Ascending aorta (tissue), 2 donors: ENCODE data around the gene REPIN1. TPM values are rescaled to one million over a fixed set of nuclear protein-coding genes. Genes with fewer than 3 reads are reported as not detected.

Experiments used
- DNase-seq, 2 donors: peaks; one replicate each; pipeline ENCODE4 v3.0.0-alpha.2; 2019; ENCODE audit warnings: low spot score in 2 of 2
- H3K27ac ChIP-seq, 2 donors: fragments of 200-600 bp; sonication (generic); one replicate each; pipeline ENCODE4 v1.5.1; 2016 to 2017; ENCODE audit warnings: mild to moderate bottlenecking in 1 of 2
- H3K27me3 ChIP-seq: fragments of 200-600 bp; sonication (generic); one replicate; pipeline ENCODE4 v1.5.1; 2017
- H3K36me3 ChIP-seq, 2 donors: fragments of 200-600 bp; sonication (generic); one replicate each; pipeline ENCODE4 v1.5.1; 2016
- H3K4me1 ChIP-seq, 2 donors: fragments of 200-600 bp; sonication (generic); one replicate each; pipeline ENCODE4 v1.5.1; 2016 to 2017; ENCODE audit warnings: mild to moderate bottlenecking in 1 of 2
- H3K4me3 ChIP-seq, 2 donors: fragments of 200-600 bp; sonication (generic); one replicate each; pipeline ENCODE4 v1.5.1; 2016 to 2017; ENCODE audit warnings: mild to moderate bottlenecking in 1 of 2
- H3K9me3 ChIP-seq, 2 donors: fragments of 200-600 bp; sonication (generic); one replicate each; pipeline ENCODE4 v1.5.1; 2016
- intact Hi-C: fragments of 100-400 bp; cut with DNase I; formaldehyde crosslinking; loops from one replicate; pipeline ENCODE4 v1.15.1; 2023
- total RNA-seq: library from RNA; depleted of rRNA; stranded (reverse); fragments of >200 nt; gene quantifications from one replicate; pipeline ENCODE4 v1.1.0, GENCODE V29; 2016
- TF ChIP-seq, protein P1 (sequence below), 3 experiments: fragments of 200-600 bp in 2 of 3; fragments of 450-650 bp in 1 of 3; sonication (generic) in 2 of 3; IDR thresholded peaks; one replicate each; pipeline ENCODE4 v1.5.1; 2016 to 2019; ENCODE audit warnings: antibody characterized with exemption in 3 of 3, mild to moderate bottlenecking in 1 of 3, moderate library complexity in 1 of 3

Gene REPIN1
- total RNA-seq, 1 donor from 2014 or later, result 123 TPM

DNA sequence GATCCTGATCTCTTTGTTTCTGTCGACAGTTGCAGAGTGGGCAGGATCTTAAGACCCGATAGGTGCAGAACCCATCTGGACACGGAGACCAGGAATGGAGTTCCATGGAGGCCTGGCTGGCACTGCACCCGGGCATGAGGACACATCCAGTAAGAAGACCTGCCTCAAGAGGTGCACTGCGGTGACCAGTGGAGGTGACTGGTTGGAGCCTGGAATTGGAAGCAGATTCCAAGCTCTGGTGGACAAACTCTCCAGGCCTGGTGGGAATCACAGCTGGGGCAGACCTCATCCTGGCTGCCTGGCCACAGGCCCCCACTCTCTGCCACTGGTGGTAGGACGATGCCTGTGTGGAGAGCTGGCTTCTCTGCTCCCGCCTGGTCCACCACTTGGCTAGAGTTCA, 41.5 kb downstream of the REPIN1 start:
- Histone ChIP-seq H3K9me3 (no peaks in the 10 kb centered on the region), H3K4me3 (no peak overlapping the region), H3K27me3 (no peaks in the 10 kb centered on the region), H3K27ac (no peak overlapping the region), H3K36me3 (peaks cover 0 to 2% of the 10 kb centered on the region in 2 donors), H3K4me1 (peaks cover 2 to 7% of the 10 kb centered on the region in 2 donors)
- intact Hi-C loops, result loop anchor here (5.0 kb wide), 1 partner anchor 1903 kb away; no protein-coding TSS in a partner anchor
- TF ChIP-seq, protein P1, sequence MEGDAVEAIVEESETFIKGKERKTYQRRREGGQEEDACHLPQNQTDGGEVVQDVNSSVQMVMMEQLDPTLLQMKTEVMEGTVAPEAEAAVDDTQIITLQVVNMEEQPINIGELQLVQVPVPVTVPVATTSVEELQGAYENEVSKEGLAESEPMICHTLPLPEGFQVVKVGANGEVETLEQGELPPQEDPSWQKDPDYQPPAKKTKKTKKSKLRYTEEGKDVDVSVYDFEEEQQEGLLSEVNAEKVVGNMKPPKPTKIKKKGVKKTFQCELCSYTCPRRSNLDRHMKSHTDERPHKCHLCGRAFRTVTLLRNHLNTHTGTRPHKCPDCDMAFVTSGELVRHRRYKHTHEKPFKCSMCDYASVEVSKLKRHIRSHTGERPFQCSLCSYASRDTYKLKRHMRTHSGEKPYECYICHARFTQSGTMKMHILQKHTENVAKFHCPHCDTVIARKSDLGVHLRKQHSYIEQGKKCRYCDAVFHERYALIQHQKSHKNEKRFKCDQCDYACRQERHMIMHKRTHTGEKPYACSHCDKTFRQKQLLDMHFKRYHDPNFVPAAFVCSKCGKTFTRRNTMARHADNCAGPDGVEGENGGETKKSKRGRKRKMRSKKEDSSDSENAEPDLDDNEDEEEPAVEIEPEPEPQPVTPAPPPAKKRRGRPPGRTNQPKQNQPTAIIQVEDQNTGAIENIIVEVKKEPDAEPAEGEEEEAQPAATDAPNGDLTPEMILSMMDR (IDR thresholded peaks at IDR 0.05), result no peak
- no peak for DNase-seq

DNA sequence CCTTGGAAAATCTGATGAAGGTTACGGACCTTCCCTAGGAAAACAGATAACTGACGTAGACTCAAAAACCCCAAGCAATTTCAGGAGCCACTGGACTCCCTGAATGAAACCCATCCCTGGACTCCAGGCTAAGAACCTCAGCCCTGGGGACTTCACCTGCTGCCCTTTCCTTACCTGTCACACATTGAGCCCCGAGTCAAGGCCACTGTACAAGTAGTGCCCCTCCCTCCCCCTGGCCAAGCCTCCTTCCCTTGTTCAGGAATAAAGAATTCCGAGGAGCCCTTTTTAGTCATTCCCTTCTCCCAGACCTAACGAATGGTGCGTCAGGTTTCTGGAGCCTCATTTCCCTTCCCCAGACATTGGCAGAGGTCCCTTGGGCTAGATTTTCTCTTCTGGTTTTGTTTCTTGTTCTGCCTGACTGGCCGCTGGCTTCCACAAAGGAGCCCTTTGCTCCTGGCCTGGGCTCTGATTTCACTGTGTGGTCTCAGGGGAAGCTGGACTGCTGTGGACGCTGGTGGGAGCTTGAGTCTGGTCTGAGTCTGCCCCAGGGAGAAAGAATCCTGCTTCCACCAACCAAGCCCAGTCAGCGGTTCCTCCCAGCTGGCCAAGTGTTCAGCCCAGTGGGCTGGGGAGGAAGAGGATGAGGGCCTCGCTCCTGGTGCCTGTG, 42.2 kb downstream of the REPIN1 start:
- no peaks in the 10 kb centered on the region for H3K27me3 ChIP-seq
- no peak overlapping the region for H3K27ac ChIP-seq
- H3K4me3 ChIP-seq, result no peak overlapping the region
- H3K4me1 ChIP-seq, result peaks cover 2 to 6% of the 10 kb centered on the region in 2 donors
- intact Hi-C loops, result loop anchor here (5.0 kb wide), 1 partner anchor 1904 kb away; no protein-coding TSS in a partner anchor
- peaks cover 0 to 2% of the 10 kb centered on the region in 2 donors for H3K36me3 ChIP-seq
- TF ChIP-seq, protein P1 (IDR thresholded peaks at IDR 0.05), result no peak
- no peak for DNase-seq
- H3K9me3 ChIP-seq, result no peaks in the 10 kb centered on the region

DNA sequence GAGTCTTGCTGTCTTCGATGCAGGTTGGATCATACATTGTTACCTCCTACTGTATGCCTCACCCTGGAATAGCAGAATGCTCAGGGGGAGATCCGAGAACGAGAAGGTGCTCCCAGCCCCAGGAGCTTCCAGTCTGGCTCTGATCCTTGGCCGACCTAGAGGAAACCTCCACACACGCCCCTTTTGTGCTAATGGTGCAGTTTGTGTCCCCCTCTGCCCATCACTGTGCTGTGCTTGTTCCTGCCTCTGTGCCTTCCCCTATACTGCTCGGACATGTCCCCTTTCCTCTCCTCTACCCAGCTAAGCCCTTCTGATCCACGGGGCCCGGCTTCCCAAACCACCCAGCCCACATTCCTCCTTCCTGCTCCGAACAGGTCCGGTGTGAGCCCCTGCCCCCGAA, 43.0 kb downstream of the REPIN1 start:
- DNase-seq, result no peak
- Histone ChIP-seq H3K27ac (no peak overlapping the region), H3K4me1 (peaks cover 0 to 3% of the 10 kb centered on the region in 2 donors), H3K27me3 (no peaks in the 10 kb centered on the region), H3K4me3 (no peak overlapping the region), H3K36me3 (peaks cover 0 to 2% of the 10 kb centered on the region in 2 donors), H3K9me3 (no peaks in the 10 kb centered on the region)
- TF ChIP-seq, protein P1 (IDR thresholded peaks at IDR 0.05), result no peak
- intact Hi-C loops, result loop anchor here (5.0 kb wide), 1 partner anchor 1904 kb away; no protein-coding TSS in a partner anchor

DNA sequence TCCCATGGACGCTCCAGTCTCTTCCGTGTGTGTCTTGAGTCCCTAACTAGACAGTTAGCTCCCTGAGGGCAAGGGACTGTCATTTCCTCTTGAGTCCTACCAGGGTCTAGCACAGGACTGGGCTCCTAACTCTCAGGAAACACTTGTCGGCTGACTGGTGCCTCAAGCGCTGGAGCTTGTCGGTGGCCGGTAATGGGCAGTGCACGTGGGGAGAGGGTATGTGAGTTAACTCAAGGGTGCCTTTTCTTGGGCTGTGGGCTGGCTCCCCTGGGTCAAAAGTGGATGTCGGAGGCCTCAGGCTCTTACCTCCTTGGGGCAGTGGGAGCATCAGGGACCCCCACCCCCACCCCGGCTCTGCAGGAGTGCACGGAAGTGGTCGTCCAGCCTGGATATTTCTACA, 43.4 kb downstream of the REPIN1 start:
- Histone ChIP-seq H3K27me3 (no peaks in the 10 kb centered on the region), H3K36me3 (peaks cover 0 to 2% of the 10 kb centered on the region in 2 donors), H3K4me3 (no peak overlapping the region), H3K27ac (no peak overlapping the region), H3K9me3 (no peaks in the 10 kb centered on the region), H3K4me1 (peaks cover 0 to under 1% of the 10 kb centered on the region in 2 donors)
- intact Hi-C loops, result loop anchor here (5.0 kb wide), 1 partner anchor 1905 kb away; no protein-coding TSS in a partner anchor
- TF ChIP-seq, protein P1 (IDR thresholded peaks at IDR 0.05), result no peak
- DNase-seq, result peak in 1 of 2 donors; percentile 46

DNA sequence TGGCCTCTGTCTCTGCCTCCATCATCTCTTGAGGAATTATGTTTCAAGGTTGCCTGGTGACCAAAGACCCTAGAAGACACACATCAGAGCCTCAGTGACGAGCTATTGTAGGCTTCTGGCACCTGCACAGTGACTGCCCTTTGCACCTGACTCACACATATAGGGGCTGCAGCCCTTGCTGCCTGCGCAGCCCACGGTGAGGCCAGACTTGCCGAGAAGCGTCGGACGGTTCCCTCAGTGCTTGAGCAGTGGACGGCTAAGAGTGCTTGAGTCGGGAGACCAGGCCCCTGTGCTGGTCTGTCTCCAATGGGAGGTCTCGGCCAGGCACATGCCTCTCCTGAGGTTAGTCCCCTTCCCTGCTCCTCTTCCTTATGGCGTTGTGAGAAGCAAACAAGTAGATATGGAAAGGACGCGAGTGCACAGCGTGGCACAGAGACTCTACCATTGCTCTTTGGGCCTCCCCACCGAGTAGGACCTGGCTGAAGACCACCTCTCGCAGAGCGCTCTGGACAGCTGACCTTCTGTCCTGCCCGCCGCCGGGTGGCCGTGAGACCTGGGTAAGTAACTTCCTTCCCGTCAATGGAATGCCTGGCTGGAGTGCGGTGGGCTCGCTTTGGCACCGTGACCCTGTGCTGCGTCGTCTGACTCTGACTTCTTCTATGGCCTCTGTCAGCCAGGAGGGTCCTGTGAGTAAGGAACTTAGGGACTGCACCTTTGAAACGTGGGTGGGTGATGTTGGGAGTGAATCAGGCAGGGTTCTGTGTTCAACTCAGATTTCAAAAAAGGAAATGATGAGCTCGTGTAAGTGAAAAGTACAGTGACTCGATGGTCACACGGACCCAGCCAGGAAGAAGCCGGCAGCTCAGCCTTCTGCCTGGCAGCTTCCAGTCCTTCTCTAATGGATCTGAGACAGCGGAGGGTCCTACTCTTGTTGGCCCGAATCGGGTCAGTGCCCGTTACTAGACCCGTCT, 44.2 kb downstream of the REPIN1 start:
- TF ChIP-seq, protein P1 (IDR thresholded peaks at IDR 0.05), result no peak
- Histone ChIP-seq H3K4me3 (no peak overlapping the region), H3K9me3 (no peaks in the 10 kb centered on the region), H3K36me3 (peaks cover 0 to 2% of the 10 kb centered on the region in 2 donors), H3K27ac (no peak overlapping the region), H3K4me1 (no peaks in the 10 kb centered on the region), H3K27me3 (no peaks in the 10 kb centered on the region)
- peak in 1 of 2 donors; percentile 58 for DNase-seq
- intact Hi-C loops, result loop anchor here (5.0 kb wide), 1 partner anchor 1906 kb away; no protein-coding TSS in a partner anchor
